Activated CD4-positive, alpha-beta T cell treated with anti-CD3 and anti-CD28 coated beads, Interleukin-2, amount 10 ng/mL, durations not matched to agents 24 days and 14 days (primary cell): ENCODE measurements around the gene OR2A14. TPM values are rescaled to one million over a fixed set of nuclear protein-coding genes. Genes with fewer than 3 reads are reported as not detected.
"Not testable (repeated sequence)": the region's sequence is repeated elsewhere in the genome, so short reads cannot be mapped to it uniquely, and the experiment has no call there.

Source experiments
- DNase-seq: peaks from one replicate; pipeline ENCODE4 v3.0.0; 2022
- H3K27ac Mint-ChIP-seq: one replicate; pipeline ENCODE4 v1.8.0; 2022; ENCODE audit warnings: mild to moderate bottlenecking, mixed read lengths
- H3K27me3 Mint-ChIP-seq: one replicate; pipeline ENCODE4 v1.8.0; 2022; ENCODE audit warnings: mixed read lengths
- H3K36me3 Mint-ChIP-seq: one replicate; pipeline ENCODE4 v1.8.0; 2022; ENCODE audit warnings: low read depth, mild to moderate bottlenecking, mixed read lengths
- H3K4me1 Mint-ChIP-seq: one replicate; pipeline ENCODE4 v1.8.0; 2021; ENCODE audit warnings: mixed read lengths
- H3K4me3 Mint-ChIP-seq: one replicate; pipeline ENCODE4 v1.8.0; 2022; ENCODE audit warnings: mild to moderate bottlenecking, moderate library complexity, mixed read lengths
- H3K9me3 Mint-ChIP-seq: one replicate; pipeline ENCODE4 v1.8.0; 2021; ENCODE audit warnings: mixed read lengths
- intact Hi-C: fragments of 100-400 bp; cut with micrococcal nuclease; formaldehyde crosslinking; loops from one replicate; pipeline ENCODE4 v1.15.1; 2023
- total RNA-seq: library from RNA; stranded (reverse); gene quantifications from 2 replicates; pipeline ENCODE4 v1.2.3, GENCODE V29; 2022

Gene OR2A14
- total RNA-seq, 1 donor from 2014 or later, result not detected

DNA sequence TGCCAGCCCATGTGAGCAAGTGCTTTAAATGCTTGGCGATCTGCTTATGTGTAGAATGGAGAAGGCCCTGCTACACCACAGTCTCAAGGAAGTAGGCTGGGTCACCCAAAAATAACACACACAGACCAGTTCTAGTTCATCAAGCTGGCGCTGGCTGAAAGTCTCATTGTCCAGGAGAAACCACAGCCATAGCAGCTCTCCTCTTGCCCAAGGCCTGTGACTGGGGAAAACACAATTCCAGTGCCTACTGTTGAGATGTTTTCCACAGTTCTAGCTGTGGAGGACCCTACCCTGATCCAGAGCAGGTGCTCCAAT lies 56.1 kb downstream of the OR2A14 start:
- DNase-seq, H3K4me1 Mint-ChIP-seq, H3K4me3 Mint-ChIP-seq, H3K27ac Mint-ChIP-seq, H3K36me3 Mint-ChIP-seq, H3K9me3 Mint-ChIP-seq: not testable (repeated sequence)
- peaks cover 18% of the 10 kb centered on the region for H3K27me3 Mint-ChIP-seq
- intact Hi-C loops, result loop anchor here (5.0 kb wide), 1 partner anchor 213 kb away; no protein-coding TSS in a partner anchor

Other genes with a start within 250 kb of the OR2A14 start
- gene TCAF1, start 221.0 kb upstream of the OR2A14 start, total RNA-seq, result 12.6 and 13.5 TPM in 2 replicates
- not detected in 2 replicates for gene OR2F2, start 187.9 kb upstream of the OR2A14 start, total RNA-seq
- not detected in 2 replicates for gene OR2F1, start 168.3 kb upstream of the OR2A14 start, total RNA-seq
- gene OR6B1, start 122.9 kb upstream of the OR2A14 start, total RNA-seq, result not detected in 2 replicates
- not detected in 2 replicates for gene OR2A5, start 74.2 kb upstream of the OR2A14 start, total RNA-seq
- not detected in 2 replicates for gene OR2A25, start 53.4 kb upstream of the OR2A14 start, total RNA-seq
- gene OR2A12, start 36.9 kb upstream of the OR2A14 start, total RNA-seq, result not detected in 2 replicates
- not detected in 2 replicates for gene OR2A2, start 13.6 kb upstream of the OR2A14 start, total RNA-seq
- 0.56 and 1.1 TPM in 2 replicates for gene CTAGE4, start 60.3 kb downstream of the OR2A14 start, total RNA-seq
- gene ARHGEF35, start 72.7 kb downstream of the OR2A14 start, total RNA-seq, result 2.8 and 3.5 TPM in 2 replicates
- gene OR2A42, start 116.4 kb downstream of the OR2A14 start, total RNA-seq, result not detected in 2 replicates
- 2.0 and 2.1 TPM in 2 replicates for gene OR2A7, start 141.6 kb downstream of the OR2A14 start, total RNA-seq
- 0.99 and 2.0 TPM in 2 replicates for gene CTAGE8, start 146.1 kb downstream of the OR2A14 start, total RNA-seq
- gene OR2A1, start 189.2 kb downstream of the OR2A14 start, total RNA-seq, result not detected in 2 replicates
- gene ARHGEF5, start 232.2 kb downstream of the OR2A14 start, total RNA-seq, result 8.7 and 9.4 TPM in 2 replicates